Stimulated activated CD8-positive, alpha-beta memory T cell treated with anti-CD3 and anti-CD28 coated beads, Interleukin-15, amount 100 ng/mL, for 4 hours (primary cell): ENCODE results near the gene CSNK1D.

Source experiments
- DNase-seq, 2 donors: peaks; one replicate each; pipeline ENCODE4 v3.0.0-alpha.2; 2020; ENCODE audit warnings: low read depth in 2 of 2

The CSNK1D gene

DNA sequence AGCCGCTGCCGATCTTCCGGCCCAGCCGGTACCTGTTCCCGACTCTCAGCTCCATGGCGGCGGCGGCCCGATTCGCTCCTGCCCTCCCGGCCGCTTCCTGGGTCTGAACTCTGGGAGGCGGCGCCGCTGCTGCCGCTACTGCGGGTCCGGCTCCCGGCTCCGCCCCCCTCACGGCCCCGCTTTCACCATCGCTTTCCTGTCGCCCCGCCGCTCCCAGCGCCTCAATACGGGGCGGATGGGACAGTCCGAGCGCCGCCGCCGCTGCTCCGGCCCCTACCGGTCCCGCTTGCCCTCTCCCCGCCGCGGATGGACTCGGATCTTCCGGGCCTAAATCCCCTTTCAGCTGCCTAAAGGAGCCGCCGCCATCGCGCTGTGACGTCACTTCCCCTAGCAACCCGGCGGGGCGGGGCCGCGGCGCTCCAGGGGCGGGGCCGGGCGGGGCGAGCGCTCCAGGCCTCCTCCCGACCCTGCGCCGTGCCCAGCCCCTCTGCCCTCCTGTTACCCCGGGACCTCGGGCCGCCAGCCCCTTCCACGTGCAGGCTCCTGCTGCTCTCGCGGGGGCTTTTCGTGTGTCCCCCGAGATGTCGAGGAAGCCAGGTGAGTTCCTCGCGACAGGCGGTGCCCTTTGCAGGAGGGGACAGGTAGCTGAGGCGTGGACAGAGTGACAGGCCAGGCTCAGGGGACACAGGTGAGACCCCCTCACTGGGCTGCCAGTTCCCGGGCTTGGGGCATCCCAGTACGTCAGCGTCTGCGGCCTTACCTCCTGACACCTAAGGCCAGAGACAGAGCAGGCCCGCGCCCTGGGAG, at the start of gene CSNK1D:
Gene CSNK1D, minus strand, starts transcription at position 374 of the 807 bp plus-strand sequence. Its CDS starts 319 bp downstream, at position 55.
- peak; percentile 79 to 85 for DNase-seq

DNA sequence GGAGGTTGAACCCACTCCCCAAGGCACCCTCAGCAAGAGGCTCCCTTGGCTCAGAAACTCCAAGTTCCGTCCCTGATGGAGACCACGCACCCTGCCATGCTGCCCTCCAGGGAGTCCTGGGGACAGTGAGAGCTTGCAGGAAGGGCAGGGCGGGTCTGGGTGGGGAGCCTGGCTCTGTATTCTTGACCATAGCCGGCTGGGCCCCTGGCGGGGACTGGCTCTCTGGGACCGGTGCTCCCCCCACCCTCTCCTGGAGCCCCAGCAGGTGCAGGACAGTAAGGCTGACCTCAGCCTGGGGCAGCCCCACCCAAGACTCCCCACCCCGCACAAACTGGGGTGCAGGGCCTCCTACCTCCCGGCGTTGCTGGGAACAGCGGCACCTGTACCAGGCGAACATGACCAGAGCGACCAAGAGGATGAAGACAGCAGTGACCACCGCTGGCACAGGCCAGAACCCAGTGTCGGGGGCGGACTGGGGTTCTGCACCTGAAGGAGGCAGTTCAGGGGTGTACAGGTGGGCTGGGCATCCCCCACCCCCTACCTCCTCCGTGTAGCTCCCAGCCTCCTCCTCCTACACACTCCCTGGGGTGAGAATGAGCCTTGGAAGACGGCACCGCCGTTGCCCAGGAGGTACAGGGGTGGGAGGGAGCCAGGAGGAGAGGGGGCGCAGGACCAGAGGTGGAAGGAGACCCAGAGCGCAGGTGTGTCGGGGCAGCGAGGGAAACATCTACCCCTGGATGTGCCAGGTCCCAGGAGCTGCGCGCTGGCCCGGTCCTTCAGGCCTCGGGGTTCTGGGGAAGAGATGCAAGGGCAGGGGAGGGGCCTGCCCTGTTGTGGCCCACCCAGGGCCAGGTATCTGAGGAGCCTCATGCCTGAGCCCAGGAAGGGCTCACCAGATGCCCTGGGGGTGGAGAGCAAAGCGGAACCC, 49.3 kb upstream of the CSNK1D start:
- no peak for DNase-seq

DNA sequence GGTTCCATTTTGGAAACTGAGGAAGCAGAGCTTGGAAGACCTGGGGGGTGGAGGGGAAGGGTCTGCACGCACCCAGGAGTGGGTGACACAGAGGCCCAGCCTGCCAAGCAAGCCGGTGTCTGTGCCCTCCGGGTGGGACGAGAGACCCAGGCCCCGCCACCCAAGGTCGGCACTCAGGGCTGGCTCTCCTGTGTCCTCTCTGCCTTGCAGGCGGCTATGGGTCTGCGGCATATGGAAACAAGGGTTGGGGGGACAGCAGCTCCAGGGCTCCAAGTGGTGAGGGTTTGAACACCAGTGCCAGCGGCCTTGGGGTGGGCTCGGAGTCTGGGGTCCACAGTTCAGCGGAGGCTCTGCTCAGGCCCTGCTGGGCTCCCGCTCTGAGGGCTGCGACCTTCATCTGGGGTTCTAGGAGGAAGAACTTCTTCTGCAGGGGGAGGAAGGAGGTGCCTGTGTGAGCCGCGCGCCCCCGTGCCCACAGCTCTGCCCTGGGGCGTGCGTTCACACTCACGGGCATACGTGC, 48.5 kb upstream of the CSNK1D start:
- no peak for DNase-seq

DNA sequence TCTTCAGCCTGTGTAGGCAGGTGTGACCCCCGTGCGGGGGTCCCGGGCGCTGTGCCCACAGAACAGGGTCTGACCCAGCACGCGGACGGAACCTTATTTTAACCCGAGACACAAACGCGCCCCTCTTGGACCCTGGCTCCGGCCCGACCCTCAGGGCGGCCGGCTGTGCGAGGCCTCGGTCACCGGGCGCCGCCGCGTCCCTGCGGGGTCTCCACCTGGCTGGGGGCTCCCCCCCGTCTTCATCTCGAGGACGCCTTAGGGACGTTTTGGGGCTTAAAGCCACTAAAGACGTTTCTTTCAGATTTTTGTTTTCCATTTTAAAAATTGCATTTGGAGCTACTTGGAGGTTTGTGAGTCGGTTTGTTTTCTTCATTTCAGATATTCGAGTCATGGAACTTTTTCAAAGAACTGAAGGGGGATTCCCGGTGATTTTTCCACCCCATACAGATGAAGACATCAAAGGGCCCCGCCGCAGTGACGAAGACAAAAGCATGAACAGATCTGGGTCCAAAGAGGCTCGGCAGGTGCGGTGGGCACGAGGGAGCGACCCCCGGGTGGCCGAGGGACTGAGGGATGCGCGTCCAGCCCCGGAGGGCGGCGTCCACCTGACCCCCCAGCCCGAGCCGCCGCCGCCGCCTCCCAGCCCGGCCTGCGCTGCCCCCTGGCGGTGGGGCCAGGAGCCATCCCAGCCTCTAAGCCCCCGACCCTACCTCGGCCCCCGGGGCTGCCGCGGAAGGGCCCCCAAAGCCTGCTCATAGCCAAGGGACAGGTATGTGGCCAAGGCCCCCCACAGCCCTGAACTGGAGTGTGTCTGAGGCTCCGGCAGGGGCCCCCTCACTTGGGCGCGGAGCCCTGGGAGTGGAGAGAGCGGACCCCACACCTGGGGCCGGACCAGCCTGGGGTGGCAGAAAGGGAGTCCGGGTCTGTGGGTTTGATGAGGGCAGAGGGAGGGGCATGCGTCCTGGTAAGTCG, 47.7 kb upstream of the CSNK1D start:
- DNase-seq, result peak; percentile 66 to 80

DNA sequence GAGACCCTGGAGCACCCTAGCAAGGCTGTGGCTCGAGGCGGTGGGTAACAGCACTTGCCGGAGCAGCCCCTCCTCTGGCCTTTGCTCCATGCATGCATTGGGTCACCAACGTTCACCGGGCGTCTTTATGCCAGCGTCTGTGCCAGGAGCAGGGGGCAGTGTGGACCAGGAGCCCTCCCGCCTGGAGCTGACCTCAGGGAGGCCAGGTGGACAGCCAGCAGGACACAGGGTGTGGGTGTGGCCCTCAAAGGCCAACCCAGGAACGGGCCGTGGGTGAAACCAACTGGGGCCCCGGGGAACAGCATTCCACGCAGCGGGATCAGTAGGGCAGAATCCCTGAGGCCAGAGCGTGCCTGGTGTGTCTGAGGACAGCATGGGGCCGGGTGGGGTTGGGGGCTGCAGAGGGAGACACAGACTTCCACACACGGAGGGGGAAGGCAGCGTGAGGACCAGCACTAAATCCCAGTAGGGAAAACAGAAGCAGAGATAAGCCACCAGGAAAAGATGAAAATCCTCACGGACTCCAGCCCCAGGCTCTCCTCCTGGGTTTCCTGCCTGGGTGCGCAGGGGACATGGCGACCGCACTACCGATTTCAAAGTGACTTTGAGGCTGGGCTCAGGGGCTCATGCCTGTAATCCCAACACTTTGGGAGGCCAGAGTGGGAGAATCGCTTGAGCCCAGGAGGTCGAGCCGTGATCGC, 46.8 kb upstream of the CSNK1D start:
- DNase-seq, result no peak

GRCh38 chr17:82319619-82320062, 46.1 kb upstream of the CSNK1D start:
- no peak for DNase-seq

DNA sequence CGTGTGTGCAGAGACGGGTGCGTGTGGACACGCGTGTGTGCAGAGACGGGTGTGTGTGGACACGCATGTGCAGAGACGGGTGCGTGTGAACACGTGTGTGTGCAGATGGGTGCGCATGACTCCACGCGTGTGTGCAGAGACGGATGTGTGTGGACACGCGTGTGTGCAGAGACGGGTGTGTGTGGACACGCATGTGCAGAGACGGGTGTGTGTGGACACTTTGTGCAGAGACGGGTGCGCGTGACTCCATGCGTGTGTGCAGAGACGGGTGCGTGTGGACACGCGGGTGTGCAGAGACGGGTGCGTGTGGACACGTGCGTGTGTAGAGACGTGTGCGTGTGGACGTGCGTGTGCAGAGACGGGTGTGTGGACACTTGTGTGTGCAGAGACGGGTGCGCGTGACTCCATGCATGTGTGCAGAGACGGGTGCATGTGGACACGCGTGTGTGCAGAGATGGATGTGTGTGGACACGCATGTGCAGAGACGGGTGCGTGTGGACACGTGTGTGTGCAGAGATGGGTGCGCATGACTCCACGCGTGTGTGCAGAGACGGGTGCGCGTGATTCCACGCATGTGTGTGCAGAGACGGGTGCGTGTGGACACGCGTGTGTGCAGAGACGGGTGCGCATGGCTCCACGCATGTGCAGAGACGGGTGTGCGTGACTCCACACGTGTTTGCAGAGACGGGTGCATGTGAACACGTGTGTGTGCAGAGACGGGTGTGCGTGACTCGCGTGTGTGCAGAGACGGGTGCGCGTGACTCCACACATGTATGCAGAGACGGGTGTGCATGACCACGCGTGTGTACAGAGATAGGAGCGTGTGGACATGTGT, 45.5 kb upstream of the CSNK1D start:
- no peak for DNase-seq

GRCh38 chr17:82318169-82318498, 44.6 kb upstream of the CSNK1D start:
- no peak for DNase-seq

- DNase-seq, result peak; percentile 45 to 53
Observed at GRCh38 chr17:82317394-82318168, 44.1 kb upstream of the CSNK1D start, which contains the start of gene CD7. Gene CD7 (minus strand): TSS chr17:82317608. CDS start chr17:82317495, 113 bp downstream.

GRCh38 chr17:82316651-82317393, 43.3 kb upstream of the CSNK1D start:
- no peak for DNase-seq

GRCh38 chr17:82315703-82316358, 42.3 kb upstream of the CSNK1D start:
- DNase-seq, result no peak

GRCh38 chr17:82314727-82315605, 41.5 kb upstream of the CSNK1D start:
- DNase-seq, result no peak

DNA sequence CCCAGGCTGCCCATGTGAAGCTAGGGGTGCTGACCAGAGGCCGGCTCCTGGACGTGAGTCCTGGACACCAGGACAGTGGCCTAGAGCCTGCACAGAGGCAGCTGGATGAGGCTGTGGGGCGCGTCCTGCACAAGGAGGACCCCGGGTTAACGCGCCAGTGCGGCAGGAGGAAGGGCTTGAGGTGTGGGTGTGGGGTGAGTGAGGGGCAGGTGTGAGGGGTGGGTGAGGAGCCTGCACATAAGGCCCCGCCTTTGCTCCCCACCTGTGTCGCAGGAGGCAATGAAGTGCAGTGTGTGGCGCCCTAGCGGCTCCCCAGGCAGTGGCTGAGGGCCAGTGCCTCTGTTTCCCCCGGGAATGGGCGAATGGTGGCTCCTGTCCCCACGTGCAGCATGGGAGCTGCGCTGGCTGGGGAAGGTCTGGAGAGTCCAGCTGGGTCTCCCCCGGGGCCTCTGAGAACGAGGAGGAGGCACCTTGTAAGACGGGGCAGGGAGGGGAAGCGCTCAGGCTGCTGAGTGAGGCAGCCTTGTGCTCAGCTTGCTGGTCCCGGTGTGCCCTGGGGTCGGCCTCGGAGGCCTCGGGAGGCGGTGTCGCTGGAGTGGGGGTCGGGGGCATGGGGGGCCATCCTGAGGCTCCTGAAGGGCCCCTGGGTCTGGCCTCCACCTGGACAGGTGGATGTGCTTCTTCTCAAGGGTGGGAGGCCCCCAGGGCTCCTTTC, 40.7 kb upstream of the CSNK1D start:
- no peak for DNase-seq

DNA sequence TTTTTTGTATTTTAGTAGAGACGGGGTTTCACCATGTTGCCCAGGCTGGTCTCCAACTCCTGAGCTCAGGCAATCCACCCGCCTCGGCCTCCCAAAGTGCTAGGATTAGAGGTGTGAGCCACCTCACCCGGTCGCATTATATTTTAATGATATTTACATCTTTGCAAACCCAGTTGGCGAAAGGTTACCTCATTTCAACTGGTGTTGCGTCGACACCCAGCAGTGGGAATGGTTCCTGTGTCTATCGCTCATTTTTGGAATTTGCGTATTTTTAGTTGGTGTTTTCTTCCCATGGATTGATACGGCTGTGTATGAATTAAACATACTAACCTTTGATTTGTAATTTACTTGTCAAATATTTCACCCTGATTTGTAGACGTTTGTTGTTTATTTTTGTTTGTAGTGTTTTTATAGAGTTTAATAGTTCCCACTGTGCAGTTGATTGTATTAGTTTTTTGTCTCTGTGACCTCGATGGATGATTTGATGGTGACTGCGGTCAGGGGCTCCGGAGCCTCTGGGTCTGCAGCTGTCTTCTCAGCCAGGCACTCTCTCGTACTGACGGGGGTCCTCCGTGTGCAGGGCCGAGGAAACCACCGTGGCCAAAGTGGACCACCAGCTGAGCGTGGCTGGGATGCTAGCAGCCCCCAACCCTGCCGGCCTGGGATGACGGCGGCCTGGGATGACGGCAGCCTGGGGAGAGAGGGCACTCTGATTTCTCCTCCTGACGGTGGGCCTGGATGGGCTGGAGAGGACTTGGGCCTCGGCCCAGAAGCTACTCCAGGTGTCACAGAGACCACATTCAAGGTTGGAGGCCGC, 39.9 kb upstream of the CSNK1D start:
- no peak for DNase-seq

DNA sequence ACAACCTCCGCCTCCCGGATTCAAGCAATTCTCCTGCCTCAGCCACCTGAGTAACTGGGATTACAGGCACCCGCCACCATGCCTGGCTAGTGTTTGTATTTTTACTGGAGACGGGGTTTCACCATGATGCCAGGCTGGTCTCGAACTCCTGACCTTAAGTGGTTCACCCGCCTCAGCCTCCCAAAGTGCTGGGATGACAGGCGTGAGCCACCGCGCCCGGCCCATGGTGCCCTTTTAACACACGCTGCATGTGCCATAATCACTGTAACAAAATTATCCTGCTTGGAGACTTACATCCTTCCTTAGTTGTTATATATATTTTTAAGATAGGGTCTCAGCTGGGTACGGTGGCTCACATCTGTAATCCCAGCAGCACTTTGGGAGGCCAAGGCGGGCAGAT, 38.5 kb upstream of the CSNK1D start:
- no peak for DNase-seq
